ENCODE results near the gene SCN1A.

DNA sequence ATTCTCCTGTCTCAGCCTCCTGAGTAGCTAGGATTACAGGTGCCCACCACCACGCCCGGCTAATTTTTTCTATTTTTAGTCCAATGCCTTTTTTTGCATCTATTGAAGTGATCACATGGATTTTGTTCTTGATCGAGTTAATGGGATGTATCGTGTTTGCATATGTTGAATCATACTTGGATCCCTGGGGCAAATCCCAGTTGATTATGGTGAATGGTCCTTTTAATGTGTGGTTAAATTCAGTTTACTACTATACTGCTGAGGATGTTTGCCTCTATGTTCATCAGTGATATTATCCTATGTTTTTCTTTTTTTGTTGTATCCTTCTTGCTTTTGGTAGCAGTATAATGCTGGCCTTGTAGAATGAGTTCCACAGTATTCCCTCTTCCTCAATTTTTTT is 166.0 kb downstream of the SCN1A start:
- TF ChIP-seq, protein P1, sequence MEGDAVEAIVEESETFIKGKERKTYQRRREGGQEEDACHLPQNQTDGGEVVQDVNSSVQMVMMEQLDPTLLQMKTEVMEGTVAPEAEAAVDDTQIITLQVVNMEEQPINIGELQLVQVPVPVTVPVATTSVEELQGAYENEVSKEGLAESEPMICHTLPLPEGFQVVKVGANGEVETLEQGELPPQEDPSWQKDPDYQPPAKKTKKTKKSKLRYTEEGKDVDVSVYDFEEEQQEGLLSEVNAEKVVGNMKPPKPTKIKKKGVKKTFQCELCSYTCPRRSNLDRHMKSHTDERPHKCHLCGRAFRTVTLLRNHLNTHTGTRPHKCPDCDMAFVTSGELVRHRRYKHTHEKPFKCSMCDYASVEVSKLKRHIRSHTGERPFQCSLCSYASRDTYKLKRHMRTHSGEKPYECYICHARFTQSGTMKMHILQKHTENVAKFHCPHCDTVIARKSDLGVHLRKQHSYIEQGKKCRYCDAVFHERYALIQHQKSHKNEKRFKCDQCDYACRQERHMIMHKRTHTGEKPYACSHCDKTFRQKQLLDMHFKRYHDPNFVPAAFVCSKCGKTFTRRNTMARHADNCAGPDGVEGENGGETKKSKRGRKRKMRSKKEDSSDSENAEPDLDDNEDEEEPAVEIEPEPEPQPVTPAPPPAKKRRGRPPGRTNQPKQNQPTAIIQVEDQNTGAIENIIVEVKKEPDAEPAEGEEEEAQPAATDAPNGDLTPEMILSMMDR (IDR thresholded peaks at IDR 0.05; ENCODE audit: insufficient read depth, low read length), result no peak
- TF ChIP-seq POLR2AphosphoS5 (IDR thresholded peaks at IDR 0.05; ENCODE audit: low read depth), result no peak

Measured in HL-60 (cell line).